Measurements from ENCODE around the gene RMND1. TPM values are rescaled to one million over a fixed set of nuclear protein-coding genes. Genes with fewer than 3 reads are reported as not detected.

Gene RMND1
- total and polyA plus RNA-seq, 3 experiments from 2014 or later = 10.4 to 25.6 (median 24.5) TPM

DNA sequence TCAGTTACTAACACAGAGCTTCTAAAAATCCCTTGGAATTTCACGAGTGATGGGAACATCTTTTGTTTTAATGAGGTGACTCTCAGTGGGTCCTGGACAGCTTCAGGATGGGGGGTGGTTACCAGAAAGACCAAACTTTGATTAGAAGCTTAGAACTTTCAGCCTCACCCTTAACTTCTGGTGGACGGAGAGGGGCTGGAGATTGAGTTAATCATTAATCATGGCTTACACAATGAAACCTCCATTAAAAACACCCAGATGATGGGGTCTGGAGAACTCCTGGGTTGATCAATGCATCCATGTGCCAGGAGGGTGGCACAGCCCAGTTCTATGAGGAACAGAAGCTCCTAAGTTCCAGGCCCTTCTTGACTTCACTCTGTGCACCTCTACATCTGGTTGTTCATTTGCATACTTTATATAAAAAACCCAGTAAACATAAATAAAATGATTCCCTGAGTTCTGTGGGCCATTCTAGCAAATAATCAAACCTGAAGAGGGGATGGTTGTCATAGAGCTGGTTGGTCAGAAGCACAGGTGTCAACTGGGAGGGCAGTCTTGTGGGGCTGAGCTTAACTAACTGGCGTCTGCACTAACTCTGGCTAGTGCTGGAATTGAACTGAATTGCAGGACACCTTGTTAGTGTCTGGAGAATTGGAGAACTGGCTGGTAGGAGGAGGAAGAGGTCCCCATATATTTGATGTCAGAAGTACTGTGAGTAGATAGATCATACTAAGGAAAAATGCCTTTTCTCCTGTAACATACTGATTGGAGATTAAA is 10.3 kb downstream of the RMND1 start:
- H3K9me3 ChIP-seq (ENCODE audit: low read length) = no peaks in the 10 kb centered on the region
- ChIA-PET POLR2A (no interaction called here), CTCF (interaction anchor here (1.0 to 2.6 kb wide), 7 partner anchors 9 to 58 kb away, joined by 3 to 7 read pairs (median 3); partner anchors contain the start of genes RMND1 and ZBTB2)
- Mint-ChIP-seq H3K27ac (peak overlapping the region in 5 of 8 donors; percentile 30 to 69 (median 52)), H3K9me3 (no peaks in the 10 kb centered on the region), H3K4me3 (no peak overlapping the region), H3K36me3 (peaks cover 0 to 42% (median 8%) of the 10 kb centered on the region in 3 donors), H3K4me1 (peaks cover 30 to 76% (median 32%) of the 10 kb centered on the region in 3 donors), H3K27me3 (no peaks in the 10 kb centered on the region)
- peaks cover 3% of the 10 kb centered on the region for H3K36me3 ChIP-seq (ENCODE audit: insufficient read depth, low read length)
- no peak overlapping the region for H3K27ac ChIP-seq (ENCODE audit: low read depth, low read length)
- no peak for DNase-seq
- peaks cover 17% of the 10 kb centered on the region for H3K4me1 ChIP-seq (ENCODE audit: insufficient read depth, low read length)
- H3K27me3 ChIP-seq (ENCODE audit: insufficient read depth, low read length, poor library complexity, severe bottlenecking) = no peaks in the 10 kb centered on the region
- no peak overlapping the region for H3K4me3 ChIP-seq (ENCODE audit: low read length)

DNA sequence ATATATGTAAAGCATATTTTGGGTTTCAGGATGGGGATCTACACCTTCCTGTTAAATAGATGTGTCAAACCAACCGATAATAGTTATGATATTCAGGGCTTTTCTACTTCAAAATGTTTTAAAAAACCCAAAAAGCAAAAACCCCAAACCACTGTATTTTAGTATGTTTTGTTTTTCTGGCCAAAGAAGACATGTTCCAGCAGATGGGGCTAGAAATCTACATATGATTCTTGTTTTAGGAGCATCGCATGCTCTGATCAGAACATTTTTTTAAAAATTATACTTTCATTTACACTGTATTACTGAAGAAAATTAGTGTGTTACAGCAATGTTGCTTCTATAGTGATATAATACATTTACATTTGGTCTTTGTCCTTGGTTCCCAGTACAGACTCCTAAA is 11.0 kb downstream of the RMND1 start:
- peak in 2 of 5 donors; percentile 25 to 34 for DNase-seq
- H3K9me3 Mint-ChIP-seq = no peaks in the 10 kb centered on the region
- Histone ChIP-seq H3K9me3 (ENCODE audit: low read length) (no peaks in the 10 kb centered on the region), H3K36me3 (ENCODE audit: insufficient read depth, low read length) (peaks cover 3% of the 10 kb centered on the region), H3K4me3 (ENCODE audit: low read length) (no peak overlapping the region), H3K4me1 (ENCODE audit: insufficient read depth, low read length) (peaks cover 17% of the 10 kb centered on the region), H3K27ac (ENCODE audit: low read depth, low read length) (no peak overlapping the region), H3K27me3 (ENCODE audit: insufficient read depth, low read length, poor library complexity, severe bottlenecking) (no peaks in the 10 kb centered on the region)
- peak overlapping the region in 1 of 8 donors; percentile 53 for H3K27ac Mint-ChIP-seq
- peaks cover 30 to 75% (median 32%) of the 10 kb centered on the region in 3 donors for H3K4me1 Mint-ChIP-seq
- H3K36me3 Mint-ChIP-seq = peaks cover 0 to 46% (median 9%) of the 10 kb centered on the region in 3 donors
- POLR2A ChIA-PET = no interaction called here
- H3K4me3 Mint-ChIP-seq = no peak overlapping the region
- CTCF ChIA-PET = interaction anchor here (0.7 to 2.6 kb wide), 6 partner anchors 8 to 58 kb away, joined by 3 to 7 read pairs (median 4); partner anchors contain the start of genes RMND1 and ZBTB2
- no peaks in the 10 kb centered on the region for H3K27me3 Mint-ChIP-seq

DNA sequence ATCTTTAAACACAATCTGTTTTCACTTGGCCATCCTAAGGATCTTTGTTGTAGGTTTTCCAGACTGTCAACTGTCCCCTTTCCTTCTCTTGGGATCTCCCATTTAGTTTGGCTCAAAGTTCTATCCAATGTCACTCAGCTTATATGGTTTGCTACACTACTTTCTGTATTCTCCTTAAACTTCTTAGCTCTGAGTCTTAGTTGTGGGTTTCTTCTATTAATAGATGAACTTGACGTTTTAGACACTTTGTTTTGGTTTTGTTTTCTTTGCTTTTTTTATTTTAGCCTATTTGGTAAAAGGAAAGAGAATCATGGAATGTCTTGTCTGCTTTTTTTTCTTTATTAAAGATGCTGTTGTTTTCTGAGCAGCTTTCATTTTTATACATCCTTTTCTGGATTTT is 11.4 kb downstream of the RMND1 start:
- peaks cover 17% of the 10 kb centered on the region for H3K4me1 ChIP-seq (ENCODE audit: insufficient read depth, low read length)
- ChIA-PET POLR2A (no interaction called here), CTCF (interaction anchor here (0.7 to 1.1 kb wide), 3 partner anchors 8 to 50 kb away, joined by 3 to 5 read pairs (median 4); partner anchors contain the start of gene ZBTB2)
- Mint-ChIP-seq H3K36me3 (peaks cover 0 to 44% (median 9%) of the 10 kb centered on the region in 3 donors), H3K27me3 (no peaks in the 10 kb centered on the region), H3K4me3 (no peak overlapping the region), H3K27ac (peak overlapping the region in 3 of 8 donors; percentile 11 to 53 (median 24)), H3K4me1 (peaks cover 28 to 70% (median 32%) of the 10 kb centered on the region in 3 donors), H3K9me3 (no peaks in the 10 kb centered on the region)
- H3K27ac ChIP-seq (ENCODE audit: low read depth, low read length) = no peak overlapping the region
- no peak overlapping the region for H3K4me3 ChIP-seq (ENCODE audit: low read length)
- H3K9me3 ChIP-seq (ENCODE audit: low read length) = no peaks in the 10 kb centered on the region
- no peak for DNase-seq
- peaks cover 3% of the 10 kb centered on the region for H3K36me3 ChIP-seq (ENCODE audit: insufficient read depth, low read length)
- H3K27me3 ChIP-seq (ENCODE audit: insufficient read depth, low read length, poor library complexity, severe bottlenecking) = no peaks in the 10 kb centered on the region

DNA sequence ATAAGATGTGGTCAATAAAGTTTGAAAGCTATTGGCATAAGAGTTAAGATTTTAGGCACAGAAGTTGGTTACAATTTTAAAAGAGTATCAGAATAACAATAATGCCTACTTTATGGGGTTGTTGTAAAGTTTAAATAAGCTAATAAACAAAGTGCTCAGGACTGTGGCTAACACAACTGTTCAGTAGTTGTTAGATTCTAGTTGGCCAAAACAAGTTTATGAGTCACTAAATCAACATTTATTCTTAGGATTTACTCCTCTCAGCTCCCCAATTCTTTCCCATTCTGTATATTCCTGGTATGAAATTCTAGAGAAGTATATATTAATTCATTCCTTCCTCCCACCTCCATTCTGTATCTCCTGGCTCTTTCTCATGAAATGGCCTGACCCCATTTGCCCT is 14.5 kb downstream of the RMND1 start:
- Mint-ChIP-seq H3K27ac (peak overlapping the region in 1 of 8 donors; percentile 83), H3K4me3 (peak overlapping the region in 1 of 7 donors; percentile 11), H3K9me3 (no peaks in the 10 kb centered on the region), H3K4me1 (peaks cover 22 to 49% (median 25%) of the 10 kb centered on the region in 3 donors), H3K36me3 (peaks cover 0 to 38% (median 10%) of the 10 kb centered on the region in 3 donors), H3K27me3 (no peaks in the 10 kb centered on the region)
- Histone ChIP-seq H3K9me3 (ENCODE audit: low read length) (no peaks in the 10 kb centered on the region), H3K4me3 (ENCODE audit: low read length) (no peak overlapping the region), H3K4me1 (ENCODE audit: insufficient read depth, low read length) (peaks cover 17% of the 10 kb centered on the region), H3K27me3 (ENCODE audit: insufficient read depth, low read length, poor library complexity, severe bottlenecking) (no peaks in the 10 kb centered on the region), H3K36me3 (ENCODE audit: insufficient read depth, low read length) (no peaks in the 10 kb centered on the region), H3K27ac (ENCODE audit: low read depth, low read length) (no peak overlapping the region)
- DNase-seq = no peak
- CTCF ChIA-PET = interaction anchor here (1.0 to 1.3 kb wide), 2 partner anchors 10 to 31 kb away, joined by 3 to 5 read pairs; no protein-coding TSS in a partner anchor
- POLR2A ChIA-PET = no interaction called here

DNA sequence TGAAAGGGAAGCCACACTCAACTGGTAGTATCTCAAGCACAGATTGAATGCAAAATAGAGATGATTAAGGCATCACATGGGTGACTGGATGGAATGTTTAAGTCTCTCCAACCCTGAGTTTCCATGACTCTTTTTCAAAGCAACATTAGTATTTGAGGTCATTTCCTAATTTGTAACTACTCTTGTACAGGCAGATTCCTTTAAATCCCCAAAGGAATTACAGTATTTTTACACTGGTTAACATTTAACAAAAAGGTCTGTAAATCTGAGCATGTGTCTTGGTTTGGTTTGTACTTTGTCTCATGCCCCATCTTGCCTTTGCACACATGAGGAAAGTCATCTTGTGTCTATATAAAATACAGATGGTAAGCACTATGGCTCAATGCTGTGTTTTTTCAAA is 15.1 kb downstream of the RMND1 start:
- Histone ChIP-seq H3K4me3 (ENCODE audit: low read length) (no peak overlapping the region), H3K27ac (ENCODE audit: low read depth, low read length) (no peak overlapping the region), H3K27me3 (ENCODE audit: insufficient read depth, low read length, poor library complexity, severe bottlenecking) (no peaks in the 10 kb centered on the region), H3K4me1 (ENCODE audit: insufficient read depth, low read length) (peaks cover 16% of the 10 kb centered on the region), H3K9me3 (ENCODE audit: low read length) (no peaks in the 10 kb centered on the region), H3K36me3 (ENCODE audit: insufficient read depth, low read length) (no peaks in the 10 kb centered on the region)
- DNase-seq = no peak
- Mint-ChIP-seq H3K9me3 (no peaks in the 10 kb centered on the region), H3K27me3 (no peaks in the 10 kb centered on the region), H3K27ac (peak overlapping the region in 1 of 8 donors; percentile 42), H3K4me3 (no peak overlapping the region), H3K4me1 (peaks cover 20 to 46% (median 22%) of the 10 kb centered on the region in 3 donors), H3K36me3 (peaks cover 0 to 40% (median 10%) of the 10 kb centered on the region in 3 donors)
- POLR2A ChIA-PET = no interaction called here
- CTCF ChIA-PET = interaction anchor here (1.0 to 1.3 kb wide), 2 partner anchors 11 to 30 kb away, joined by 3 to 5 read pairs; no protein-coding TSS in a partner anchor

DNA sequence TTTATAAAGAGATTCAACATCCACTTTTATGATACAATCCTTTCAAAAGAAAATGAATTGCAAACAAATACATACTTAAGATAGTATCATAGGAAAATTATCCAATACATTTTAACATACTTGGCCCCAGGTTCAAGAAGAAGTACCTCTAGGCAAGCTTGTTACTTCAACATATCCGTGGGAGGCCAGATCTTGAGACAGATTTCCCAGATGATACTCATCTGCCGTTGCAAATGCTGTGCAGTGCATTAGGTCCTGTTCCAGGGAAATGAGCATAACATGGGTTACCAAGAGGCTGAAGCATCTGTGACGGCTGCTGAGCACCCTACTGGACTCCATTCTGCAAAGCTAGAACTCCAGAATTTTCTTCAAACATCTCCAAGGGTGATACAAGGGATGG is 15.6 kb downstream of the RMND1 start:
- Mint-ChIP-seq H3K4me3 (no peak overlapping the region), H3K27ac (no peak overlapping the region), H3K9me3 (no peaks in the 10 kb centered on the region), H3K27me3 (no peaks in the 10 kb centered on the region), H3K4me1 (peaks cover 17 to 41% (median 18%) of the 10 kb centered on the region in 3 donors), H3K36me3 (peaks cover 0 to 40% (median 9%) of the 10 kb centered on the region in 3 donors)
- Histone ChIP-seq H3K27ac (ENCODE audit: low read depth, low read length) (no peak overlapping the region), H3K9me3 (ENCODE audit: low read length) (no peaks in the 10 kb centered on the region), H3K27me3 (ENCODE audit: insufficient read depth, low read length, poor library complexity, severe bottlenecking) (no peaks in the 10 kb centered on the region), H3K4me3 (ENCODE audit: low read length) (no peak overlapping the region), H3K36me3 (ENCODE audit: insufficient read depth, low read length) (peaks cover 2% of the 10 kb centered on the region), H3K4me1 (ENCODE audit: insufficient read depth, low read length) (peaks cover 11% of the 10 kb centered on the region)
- ChIA-PET CTCF (interaction anchor here (1.4 kb wide), 1 partner anchor 49 kb away, joined by 3 read pairs; no protein-coding TSS in a partner anchor), POLR2A (no interaction called here)
- DNase-seq = no peak

DNA sequence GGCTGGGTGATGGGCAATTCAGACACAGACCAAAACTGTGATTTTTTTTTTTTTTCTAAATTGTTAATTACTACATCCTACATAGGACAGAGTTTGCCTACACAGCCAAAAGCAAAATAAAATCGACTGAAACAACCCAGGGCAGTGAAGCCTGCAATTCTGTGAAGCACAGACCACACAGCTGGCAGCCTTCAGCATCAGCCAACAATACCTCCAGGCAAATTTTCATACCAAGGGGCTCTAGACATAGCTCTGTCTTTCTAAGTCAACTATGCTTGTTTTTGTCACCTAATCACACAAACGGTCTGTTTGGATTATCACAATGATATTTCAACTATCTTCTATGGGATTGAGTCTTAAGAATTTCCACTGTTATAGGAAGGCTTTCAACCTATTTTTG is 17.6 kb downstream of the RMND1 start:
- Histone ChIP-seq H3K27ac (ENCODE audit: low read depth, low read length) (no peak overlapping the region), H3K36me3 (ENCODE audit: insufficient read depth, low read length) (peaks cover 12% of the 10 kb centered on the region), H3K4me1 (ENCODE audit: insufficient read depth, low read length) (no peaks in the 10 kb centered on the region), H3K9me3 (ENCODE audit: low read length) (no peaks in the 10 kb centered on the region), H3K27me3 (ENCODE audit: insufficient read depth, low read length, poor library complexity, severe bottlenecking) (no peaks in the 10 kb centered on the region), H3K4me3 (ENCODE audit: low read length) (no peak overlapping the region)
- no peak for DNase-seq
- CTCF ChIA-PET = interaction anchor here (1.2 kb wide), 1 partner anchor 13 kb away, joined by 3 read pairs; no protein-coding TSS in a partner anchor
- POLR2A ChIA-PET = interaction anchor here (0.8 kb wide), 1 partner anchor 18 kb away, joined by 3 read pairs; a partner anchor contains a TSS
- H3K4me3 Mint-ChIP-seq = no peak overlapping the region
- H3K27ac Mint-ChIP-seq = no peak overlapping the region
- H3K36me3 Mint-ChIP-seq = peaks cover 0 to 58% (median 11%) of the 10 kb centered on the region in 3 donors
- peaks cover 4 to 27% (median 9%) of the 10 kb centered on the region in 3 donors for H3K4me1 Mint-ChIP-seq
- H3K9me3 Mint-ChIP-seq = no peaks in the 10 kb centered on the region
- no peaks in the 10 kb centered on the region for H3K27me3 Mint-ChIP-seq

DNA sequence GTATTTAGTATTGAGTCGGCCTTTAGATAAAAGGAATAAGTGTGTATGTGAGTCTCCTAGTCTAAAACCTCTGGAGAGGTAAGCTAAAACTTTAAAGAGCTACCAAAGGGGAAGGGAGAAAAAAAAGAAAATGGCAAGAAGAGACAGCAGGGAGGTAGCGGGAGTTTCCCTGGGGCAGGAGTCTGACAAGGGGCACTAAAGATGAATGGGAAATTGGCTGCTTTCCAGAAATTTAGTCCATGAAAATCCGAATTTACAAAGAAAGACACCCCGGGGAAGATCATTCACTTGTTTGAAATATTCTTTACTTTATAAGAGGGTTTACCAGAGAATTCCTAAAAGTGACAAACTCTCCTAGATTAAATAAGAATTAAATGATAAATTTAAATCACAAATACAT is 19.3 kb downstream of the RMND1 start:
- peaks cover 0 to 60% (median 15%) of the 10 kb centered on the region in 3 donors for H3K36me3 Mint-ChIP-seq
- H3K27ac ChIP-seq (ENCODE audit: low read depth, low read length) = no peak overlapping the region
- H3K9me3 ChIP-seq (ENCODE audit: low read length) = no peaks in the 10 kb centered on the region
- H3K4me1 Mint-ChIP-seq = peaks cover 2 to 15% (median 2%) of the 10 kb centered on the region in 3 donors
- CTCF ChIA-PET = interaction anchor here (1.5 kb wide), 1 partner anchor 8 kb away, joined by 5 read pairs; no protein-coding TSS in a partner anchor
- H3K27me3 ChIP-seq (ENCODE audit: insufficient read depth, low read length, poor library complexity, severe bottlenecking) = no peaks in the 10 kb centered on the region
- H3K27me3 Mint-ChIP-seq = no peaks in the 10 kb centered on the region
- no peaks in the 10 kb centered on the region for H3K4me1 ChIP-seq (ENCODE audit: insufficient read depth, low read length)
- POLR2A ChIA-PET = no interaction called here
- DNase-seq = no peak
- no peak overlapping the region for H3K4me3 ChIP-seq (ENCODE audit: low read length)
- peak overlapping the region in 1 of 8 donors; percentile 51 for H3K27ac Mint-ChIP-seq
- H3K36me3 ChIP-seq (ENCODE audit: insufficient read depth, low read length) = peaks cover 17% of the 10 kb centered on the region
- no peaks in the 10 kb centered on the region for H3K9me3 Mint-ChIP-seq
- H3K4me3 Mint-ChIP-seq = no peak overlapping the region

All from CD8-positive, alpha-beta memory T cell (primary cell).